Panc1 (cell line): Measurements from ENCODE around the gene TMEM63B. TPM values are rescaled to one million over a fixed set of nuclear protein-coding genes. Genes with fewer than 3 reads are reported as not detected.
"Not testable (repeated sequence)": the region's sequence is repeated elsewhere in the genome, so short reads cannot be mapped to it uniquely, and the experiment has no call there.

Experiments
- ATAC-seq: fragments of 200-7000 bp; cut with Tn5 transposase; 2 replicates; pipeline ENCODE4 v1.9.1; 2020; ENCODE audit warnings: mild to moderate bottlenecking, moderate library complexity
- BruUV-seq: library from RNA; stranded (reverse); fragments of 400-500 nt; replicated peaks from 2 replicates; lab custom pipeline; 2021; lab: Mats Ljungman, UMichigan
- CTCF ChIA-PET: fragments of 300-600 bp; sonication (Branson Sonifier 250); formaldehyde crosslinking; loops from one replicate; lab custom pipeline; 2022; ENCODE audit warnings: antibody characterized with exemption; lab: Charles Lee
- POLR2A ChIA-PET: fragments of 300-600 bp; sonication (Branson Sonifier 250); formaldehyde crosslinking; loops from one replicate; lab custom pipeline; 2022; ENCODE audit warnings: antibody characterized with exemption; lab: Charles Lee
- DNase-seq: peaks from one replicate; pipeline ENCODE4 v3.0.0-alpha.2; 2010; ENCODE audit warnings: low read depth, low spot score
- H3K27ac ChIP-seq: 2 replicates; pipeline ENCODE4 v1.5.1; 2011; ENCODE audit warnings: mild to moderate bottlenecking, low read length, inconsistent platforms
- H3K27me3 ChIP-seq: fragments of 200-500 bp; sonication (Bioruptor generic); 2 replicates; pipeline ENCODE4 v1.6.0; 2014; ENCODE audit warnings: low read length, inconsistent platforms; ENCODE audit not compliant: control insufficient read depth, insufficient read depth
- H3K36me3 ChIP-seq: fragments of 200-500 bp; sonication (Bioruptor generic); 2 replicates; pipeline ENCODE4 v1.5.1; 2014; ENCODE audit warnings: inconsistent platforms, mild to moderate bottlenecking, low read length, moderate library complexity; ENCODE audit not compliant: control insufficient read depth, insufficient read depth
- H3K4me1 ChIP-seq: 2 replicates; pipeline ENCODE4 v1.5.1; 2011; ENCODE audit warnings: inconsistent platforms, mild to moderate bottlenecking, low read length, moderate library complexity; ENCODE audit not compliant: control insufficient read depth, insufficient read depth
- H3K4me3 ChIP-seq, 2 experiments: 2 replicates each; pipeline ENCODE4 v1.5.1; 2011 to 2012; ENCODE audit warnings: low read depth in 2 of 2, low read length in 2 of 2, mild to moderate bottlenecking in 2 of 2, inconsistent platforms in 1 of 2, moderate library complexity in 1 of 2
- H3K9me3 ChIP-seq: fragments of 200-500 bp; sonication (Bioruptor generic); 2 replicates; pipeline ENCODE4 v1.5.1; 2014; ENCODE audit warnings: low read depth, mild to moderate bottlenecking, inconsistent platforms, low read length, moderate library complexity; ENCODE audit not compliant: control insufficient read depth, insufficient read depth
- POLR2AphosphoS5 ChIP-seq: IDR thresholded peaks from 2 replicates; pipeline ENCODE4 v1.6.1; 2012; ENCODE audit warnings: mild to moderate bottlenecking, low read depth, low read length, moderate library complexity
- SIN3A ChIP-seq: IDR thresholded peaks from 2 replicates; pipeline ENCODE4 v1.6.1; 2012; ENCODE audit warnings: low read depth, mild to moderate bottlenecking, low read length, moderate library complexity, borderline replicate concordance; ENCODE audit not compliant: insufficient read depth
- TCF7L2 ChIP-seq: IDR thresholded peaks from 2 replicates; pipeline ENCODE4 v1.6.1; 2011; ENCODE audit warnings: mild to moderate bottlenecking, low read depth, low read length, inconsistent platforms
- in situ Hi-C: cut with HindIII; loops from 2 replicates; pipeline ENCODE4 v1.10.0; 2016; ENCODE audit warnings: low sequenced_read_pairs, low pct_unique_long_range_greater_than_20kb
- intact Hi-C: fragments of 100-400 bp; cut with micrococcal nuclease; formaldehyde crosslinking; loops from one replicate; pipeline ENCODE4 v1.10.0; 2022; ENCODE audit not compliant: unreplicated experiment
- total RNA-seq: library from RNA; stranded (reverse); gene quantifications from one replicate; pipeline ENCODE4 v1.2.1, GENCODE V29; 2021; ENCODE audit not compliant: unreplicated experiment
- TF ChIP-seq, protein P1 (sequence below), 2 experiments: IDR thresholded peaks; 2 replicates each; pipeline ENCODE4 v1.6.1; 2011 to 2012; ENCODE audit warnings: low read depth in 2 of 2, control low read depth in 1 of 2, low read length in 1 of 2, mild to moderate bottlenecking in 1 of 2, moderate library complexity in 1 of 2; ENCODE audit not compliant: insufficient read depth in 1 of 2
- TF ChIP-seq, protein P2 (sequence below): fragments of 450-650 bp; IDR thresholded peaks from 2 replicates; pipeline ENCODE4 v1.5.1; 2017; ENCODE audit warnings: mild to moderate bottlenecking

Gene TMEM63B
- total RNA-seq, 1 experiment from 2014 or later: 54.1 TPM

DNA sequence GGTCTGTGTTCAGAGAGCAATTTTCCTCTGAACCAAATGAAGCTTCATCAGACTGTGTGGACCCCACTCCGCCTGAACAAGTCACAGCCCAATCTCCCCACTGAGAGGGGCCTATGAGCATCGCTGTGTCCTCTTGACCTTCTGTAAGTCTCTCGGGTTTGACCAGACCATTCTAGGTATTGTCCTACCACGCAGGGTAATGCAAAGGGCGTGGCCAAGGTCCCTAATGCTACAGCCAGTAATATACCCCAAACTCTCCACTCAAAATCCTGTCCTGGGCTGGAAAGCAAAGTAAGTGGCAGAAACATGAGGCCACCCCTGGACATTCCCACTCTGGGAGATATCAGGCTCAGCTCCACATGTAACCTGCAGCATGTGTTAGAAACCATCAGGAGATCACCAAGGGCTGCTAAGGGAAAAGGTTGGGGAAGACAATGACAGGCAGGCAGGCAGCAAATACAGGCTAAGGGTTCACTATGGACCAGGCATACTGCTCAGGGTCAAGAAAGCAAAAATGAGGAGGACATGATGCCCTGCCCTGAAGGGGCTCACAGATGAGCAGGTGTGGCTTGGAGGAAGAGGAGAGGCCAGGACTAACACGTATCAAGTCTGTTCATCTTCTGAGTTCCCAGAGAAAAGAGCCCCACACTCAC, 33.5 kb upstream of the TMEM63B start:
- TF ChIP-seq, protein P1, sequence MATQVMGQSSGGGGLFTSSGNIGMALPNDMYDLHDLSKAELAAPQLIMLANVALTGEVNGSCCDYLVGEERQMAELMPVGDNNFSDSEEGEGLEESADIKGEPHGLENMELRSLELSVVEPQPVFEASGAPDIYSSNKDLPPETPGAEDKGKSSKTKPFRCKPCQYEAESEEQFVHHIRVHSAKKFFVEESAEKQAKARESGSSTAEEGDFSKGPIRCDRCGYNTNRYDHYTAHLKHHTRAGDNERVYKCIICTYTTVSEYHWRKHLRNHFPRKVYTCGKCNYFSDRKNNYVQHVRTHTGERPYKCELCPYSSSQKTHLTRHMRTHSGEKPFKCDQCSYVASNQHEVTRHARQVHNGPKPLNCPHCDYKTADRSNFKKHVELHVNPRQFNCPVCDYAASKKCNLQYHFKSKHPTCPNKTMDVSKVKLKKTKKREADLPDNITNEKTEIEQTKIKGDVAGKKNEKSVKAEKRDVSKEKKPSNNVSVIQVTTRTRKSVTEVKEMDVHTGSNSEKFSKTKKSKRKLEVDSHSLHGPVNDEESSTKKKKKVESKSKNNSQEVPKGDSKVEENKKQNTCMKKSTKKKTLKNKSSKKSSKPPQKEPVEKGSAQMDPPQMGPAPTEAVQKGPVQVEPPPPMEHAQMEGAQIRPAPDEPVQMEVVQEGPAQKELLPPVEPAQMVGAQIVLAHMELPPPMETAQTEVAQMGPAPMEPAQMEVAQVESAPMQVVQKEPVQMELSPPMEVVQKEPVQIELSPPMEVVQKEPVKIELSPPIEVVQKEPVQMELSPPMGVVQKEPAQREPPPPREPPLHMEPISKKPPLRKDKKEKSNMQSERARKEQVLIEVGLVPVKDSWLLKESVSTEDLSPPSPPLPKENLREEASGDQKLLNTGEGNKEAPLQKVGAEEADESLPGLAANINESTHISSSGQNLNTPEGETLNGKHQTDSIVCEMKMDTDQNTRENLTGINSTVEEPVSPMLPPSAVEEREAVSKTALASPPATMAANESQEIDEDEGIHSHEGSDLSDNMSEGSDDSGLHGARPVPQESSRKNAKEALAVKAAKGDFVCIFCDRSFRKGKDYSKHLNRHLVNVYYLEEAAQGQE (IDR thresholded peaks at IDR 0.05; ENCODE audit: insufficient read depth in 1 of 2, low read depth in 2 of 2, low read length in 1 of 2): no peak
- TF ChIP-seq SIN3A (no peak), POLR2AphosphoS5 (no peak), TCF7L2 (no peak)
- TF ChIP-seq, protein P2, sequence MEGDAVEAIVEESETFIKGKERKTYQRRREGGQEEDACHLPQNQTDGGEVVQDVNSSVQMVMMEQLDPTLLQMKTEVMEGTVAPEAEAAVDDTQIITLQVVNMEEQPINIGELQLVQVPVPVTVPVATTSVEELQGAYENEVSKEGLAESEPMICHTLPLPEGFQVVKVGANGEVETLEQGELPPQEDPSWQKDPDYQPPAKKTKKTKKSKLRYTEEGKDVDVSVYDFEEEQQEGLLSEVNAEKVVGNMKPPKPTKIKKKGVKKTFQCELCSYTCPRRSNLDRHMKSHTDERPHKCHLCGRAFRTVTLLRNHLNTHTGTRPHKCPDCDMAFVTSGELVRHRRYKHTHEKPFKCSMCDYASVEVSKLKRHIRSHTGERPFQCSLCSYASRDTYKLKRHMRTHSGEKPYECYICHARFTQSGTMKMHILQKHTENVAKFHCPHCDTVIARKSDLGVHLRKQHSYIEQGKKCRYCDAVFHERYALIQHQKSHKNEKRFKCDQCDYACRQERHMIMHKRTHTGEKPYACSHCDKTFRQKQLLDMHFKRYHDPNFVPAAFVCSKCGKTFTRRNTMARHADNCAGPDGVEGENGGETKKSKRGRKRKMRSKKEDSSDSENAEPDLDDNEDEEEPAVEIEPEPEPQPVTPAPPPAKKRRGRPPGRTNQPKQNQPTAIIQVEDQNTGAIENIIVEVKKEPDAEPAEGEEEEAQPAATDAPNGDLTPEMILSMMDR: no peak
- Histone ChIP-seq H3K9me3 (no peaks in the 10 kb centered on the region), H3K4me1 (no peaks in the 10 kb centered on the region), H3K27me3 (no peaks in the 10 kb centered on the region), H3K27ac (no peak overlapping the region), H3K36me3 (no peaks in the 10 kb centered on the region), H3K4me3 (no peak overlapping the region)
- intact Hi-C loops (loop anchor here (10.0 kb wide), 1 partner anchor 161 kb away; the partner anchor contains the start of gene SLC35B2), in situ Hi-C loops (no loop called here)
- DNase-seq (no peak), ATAC-seq (no peak)
- ChIA-PET POLR2A (no interaction called here), CTCF (no interaction called here)
- no TSS peak for BruUV-seq

DNA sequence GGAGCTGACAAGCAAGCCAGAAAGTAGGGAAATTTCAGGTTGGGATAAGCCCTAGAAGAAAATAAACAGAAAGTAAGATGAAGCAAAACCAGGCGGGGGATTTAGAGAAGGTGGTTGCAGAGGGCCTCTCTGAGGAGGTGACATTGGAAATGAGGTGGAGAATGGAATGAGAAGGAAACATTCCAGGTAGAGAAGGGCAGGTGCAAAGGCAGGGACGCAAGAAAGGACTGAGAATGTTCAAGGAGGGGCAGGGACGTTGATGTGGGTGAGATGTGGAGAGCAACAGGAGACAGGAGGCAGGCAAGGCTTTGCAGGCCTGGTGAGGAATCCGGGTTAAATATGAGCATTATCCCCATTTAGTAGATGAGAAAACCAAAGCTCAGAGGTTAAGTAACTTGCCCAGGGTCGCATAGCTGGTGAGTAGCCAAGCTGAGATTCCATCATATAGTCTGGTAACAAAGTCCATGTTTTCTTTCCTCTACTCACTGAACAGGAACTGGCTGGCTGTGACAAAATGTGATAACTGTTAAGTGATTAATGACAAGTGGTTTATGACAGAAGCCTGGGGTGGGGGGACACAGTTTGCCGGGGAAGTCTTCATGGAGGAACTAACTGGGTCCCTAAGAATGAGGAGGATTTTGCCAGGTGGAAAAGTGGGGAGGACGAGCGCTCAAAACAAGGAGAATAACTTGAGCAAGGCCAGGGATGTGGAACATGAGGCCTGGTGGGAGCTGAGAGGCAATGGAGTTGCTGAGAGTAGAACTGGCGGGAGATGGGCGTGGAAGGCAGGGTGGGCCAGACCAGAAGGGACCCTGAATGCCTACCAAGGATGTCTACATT, 32.7 kb upstream of the TMEM63B start:
- H3K4me1 ChIP-seq: no peaks in the 10 kb centered on the region
- H3K27ac ChIP-seq: no peak overlapping the region
- ChIA-PET CTCF (no interaction called here), POLR2A (no interaction called here)
- BruUV-seq: no TSS peak
- TF ChIP-seq, protein P1 (IDR thresholded peaks at IDR 0.05; ENCODE audit: insufficient read depth in 1 of 2, low read depth in 2 of 2, low read length in 1 of 2): no peak
- TF ChIP-seq SIN3A: no peak
- TF ChIP-seq TCF7L2: no peak
- TF ChIP-seq POLR2AphosphoS5: no peak
- TF ChIP-seq, protein P2: no peak
- intact Hi-C loops (loop anchor here (5.0 to 10.0 kb wide), 2 partner anchors 160 to 243 kb away; partner anchors contain the start of gene SLC35B2), in situ Hi-C loops (no loop called here)
- H3K4me3 ChIP-seq: no peak overlapping the region
- no peak for ATAC-seq
- H3K36me3 ChIP-seq: no peaks in the 10 kb centered on the region
- no peaks in the 10 kb centered on the region for H3K27me3 ChIP-seq
- H3K9me3 ChIP-seq: no peaks in the 10 kb centered on the region
- no peak for DNase-seq

DNA sequence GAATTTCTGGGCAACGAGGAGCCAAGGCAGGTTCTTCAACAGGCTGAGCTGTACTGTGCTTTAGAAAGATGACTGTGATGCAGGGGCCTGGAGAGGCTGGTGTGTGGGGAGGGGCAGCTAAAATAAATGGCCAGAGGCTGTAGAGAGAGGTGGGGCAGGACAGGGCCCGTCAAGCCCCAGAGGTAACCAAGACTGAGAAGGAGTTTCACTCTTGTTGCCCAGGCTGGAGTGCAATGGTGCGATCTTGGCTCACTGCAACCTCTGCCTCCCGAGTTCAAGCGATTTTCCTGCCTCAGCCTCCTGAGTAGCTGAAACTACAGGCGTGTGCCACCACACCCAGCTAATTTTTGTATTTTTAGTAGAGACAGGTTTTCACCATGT, 32.1 kb upstream of the TMEM63B start:
- in situ Hi-C loops, CTCF ChIA-PET: not testable (repeated sequence)

More for the DNA sequence above, 32.1 kb upstream of the TMEM63B start:
- ATAC-seq, H3K27ac ChIP-seq, H3K4me1 ChIP-seq, BruUV-seq, H3K36me3 ChIP-seq, H3K9me3 ChIP-seq, H3K4me3 ChIP-seq, H3K27me3 ChIP-seq, DNase-seq, POLR2A ChIA-PET: not testable (repeated sequence)
- intact Hi-C loops: loop anchor here (5.0 to 10.0 kb wide), 2 partner anchors 160 to 242 kb away; partner anchors contain the start of gene SLC35B2
